GM18505 (cell line): Measurements from ENCODE around the gene TPST2.

ENCODE experiments used
- ATAC-seq: cut with Tn5 transposase; IDR thresholded peaks from one replicate; pipeline ENCODE4 v1.9.1; 2021; ENCODE audit not compliant: unreplicated experiment
- POLR2A ChIP-seq: IDR thresholded peaks from 4 replicates; pipeline ENCODE4 v1.6.1; 2011; ENCODE audit warnings: borderline replicate concordance; ENCODE audit not compliant: insufficient read depth, insufficient read length; ENCODE audit errors: extremely low read depth

TPST2 gene

DNA sequence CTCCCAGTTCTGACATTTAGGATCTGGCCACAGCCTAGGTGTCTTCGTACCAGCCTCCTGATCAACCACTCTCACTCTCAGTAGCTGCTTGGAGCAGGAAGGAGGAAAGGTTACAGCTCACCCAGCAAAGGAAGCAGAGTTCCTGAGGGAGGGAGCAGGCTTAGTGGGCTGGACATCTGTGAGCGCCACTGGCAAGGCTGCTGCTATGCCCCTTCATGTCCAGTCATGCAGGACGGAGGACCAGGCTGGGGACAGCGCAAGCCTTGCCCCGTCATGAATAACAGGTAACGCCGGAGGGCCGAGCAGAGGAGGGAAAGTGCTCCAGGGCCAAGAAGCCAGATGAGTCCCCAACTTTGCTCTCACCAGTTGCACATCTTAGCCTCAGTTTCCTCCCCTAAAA is 25.8 kb downstream of the TPST2 start:
- no peak for TF ChIP-seq POLR2A
- no peak for ATAC-seq

GRCh38 chr22:26563022-26563421 is 26.9 kb downstream of the TPST2 start:
- TF ChIP-seq POLR2A = no peak

GRCh38 chr22:26561756-26562417 is 28.0 kb downstream of the TPST2 start:
- no peak for ATAC-seq
- no peak for TF ChIP-seq POLR2A

More at GRCh38 chr22:26563022-26563421, 26.9 kb downstream of the TPST2 start:
- no peak for ATAC-seq

- TF ChIP-seq POLR2A = no peak
- no peak for ATAC-seq
Measured at GRCh38 chr22:26559961-26560575, 29.9 kb downstream of the TPST2 start.

GRCh38 chr22:26558248-26558895 is 31.6 kb downstream of the TPST2 start:
- no peak for ATAC-seq
- no peak for TF ChIP-seq POLR2A

DNA sequence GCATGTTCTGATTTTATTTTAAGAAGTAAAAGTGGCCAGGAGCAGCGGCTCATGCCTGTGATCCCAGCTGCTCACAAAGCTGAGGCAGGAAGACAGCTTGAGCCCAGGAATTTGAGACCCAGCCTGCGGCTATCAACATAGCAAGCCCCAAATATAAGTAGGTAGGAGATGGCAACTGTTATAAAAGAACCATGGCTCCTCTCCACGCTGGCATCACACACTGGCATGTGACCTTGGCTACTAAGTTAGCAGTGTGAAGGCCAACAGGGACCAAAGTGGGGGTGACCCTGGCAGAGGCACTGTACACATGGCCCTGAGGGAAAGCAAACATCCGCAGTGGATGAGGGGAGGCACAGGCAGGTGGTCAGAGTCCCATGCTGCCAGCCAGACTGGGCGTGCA is 33.0 kb downstream of the TPST2 start:
- TF ChIP-seq POLR2A = no peak

DNA sequence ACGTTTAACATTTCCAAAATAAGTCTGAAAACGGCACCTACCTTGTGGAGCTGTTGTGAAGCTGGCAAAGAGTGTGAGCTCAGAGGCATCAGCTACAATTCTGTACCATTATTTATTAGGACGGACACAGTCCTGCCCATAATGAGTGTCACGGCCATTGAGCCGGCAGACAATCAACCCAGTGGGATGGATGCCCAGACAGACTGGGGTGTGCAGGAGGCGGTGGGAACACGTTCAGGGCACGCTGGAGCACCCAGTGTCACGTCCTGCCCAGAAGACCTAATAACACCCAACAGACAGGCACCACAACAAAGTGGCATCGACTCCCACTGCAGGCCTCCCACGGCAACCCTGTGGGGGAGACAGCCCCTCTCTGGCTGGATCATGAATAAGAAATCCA is 34.5 kb downstream of the TPST2 start:
- no peak for TF ChIP-seq POLR2A
- ATAC-seq = no peak

More for the DNA sequence above, 33.0 kb downstream of the TPST2 start:
- ATAC-seq = no peak

GRCh38 chr22:26554956-26555355 is 35.0 kb downstream of the TPST2 start:
- ATAC-seq = no peak

GRCh38 chr22:26553056-26553752 is 36.7 kb downstream of the TPST2 start:
- no peak for TF ChIP-seq POLR2A
- ATAC-seq = no peak

More at GRCh38 chr22:26554956-26555355, 35.0 kb downstream of the TPST2 start:
- no peak for TF ChIP-seq POLR2A

DNA sequence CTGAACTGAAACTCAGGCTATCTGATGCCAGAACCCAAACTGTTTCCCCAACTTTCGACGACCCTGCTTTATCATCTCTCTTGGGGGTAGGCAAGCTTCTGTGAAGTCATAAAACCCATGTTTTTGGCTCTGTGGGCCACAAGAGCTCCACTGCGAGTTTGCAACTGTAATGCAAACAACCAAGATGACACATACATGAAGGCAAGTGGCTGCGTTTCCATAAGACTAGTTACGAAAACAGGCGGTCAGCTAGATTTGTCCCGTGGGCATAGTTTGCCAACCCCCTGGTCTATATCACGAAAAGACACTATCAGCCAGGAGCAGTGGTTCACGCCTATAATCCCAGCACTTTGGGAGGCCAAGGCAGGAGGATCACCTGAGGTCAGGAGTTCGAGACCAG is 37.5 kb downstream of the TPST2 start:
- no peak for TF ChIP-seq POLR2A
- ATAC-seq = no peak

GRCh38 chr22:26551568-26551967 is 38.4 kb downstream of the TPST2 start:
- ATAC-seq = no peak

DNA sequence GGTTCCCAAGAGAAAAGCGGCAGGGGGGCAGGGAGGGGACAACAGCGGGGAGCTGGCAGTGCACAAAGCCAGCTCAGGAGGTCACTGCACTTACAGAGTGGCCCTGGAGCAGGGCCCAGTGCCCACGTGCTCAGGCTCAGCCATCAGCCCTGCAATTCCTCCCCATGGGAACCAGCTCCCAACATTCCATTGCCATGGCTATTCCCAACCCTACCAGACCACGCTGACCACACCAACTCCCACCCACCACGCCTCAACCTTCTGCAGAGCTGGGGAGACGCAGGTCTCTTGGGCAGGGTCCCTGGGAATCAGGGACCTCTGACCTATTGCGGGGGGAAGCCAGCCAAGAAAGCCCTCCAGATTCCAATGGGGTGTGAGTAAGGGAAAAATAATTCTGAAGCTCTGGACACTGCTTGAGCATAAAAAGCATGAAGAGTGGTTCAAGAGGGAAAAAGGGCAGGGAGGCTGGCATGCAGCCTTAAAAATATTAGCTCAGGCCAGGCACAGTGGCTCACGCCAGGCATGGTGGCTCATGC is 39.4 kb downstream of the TPST2 start:
- ATAC-seq = no peak
- no peak for TF ChIP-seq POLR2A

More at GRCh38 chr22:26551568-26551967, 38.4 kb downstream of the TPST2 start:
- no peak for TF ChIP-seq POLR2A

GRCh38 chr22:26549902-26550497 is 39.9 kb downstream of the TPST2 start:
- ATAC-seq = no peak
- no peak for TF ChIP-seq POLR2A
